ENCODE measurements around the gene STARD10. TPM values are rescaled to one million over a fixed set of nuclear protein-coding genes. Genes with fewer than 3 reads are reported as not detected.
A peak's percentile ranks its signal among the peaks of the same experiment; 100 is the strongest.

Gene STARD10
- total and polyA plus RNA-seq, 2 of the 8 experiments (the other 6 are each of a cell fraction or from before 2014, with no cell fraction given), result 23.7 to 35.7 TPM

DNA sequence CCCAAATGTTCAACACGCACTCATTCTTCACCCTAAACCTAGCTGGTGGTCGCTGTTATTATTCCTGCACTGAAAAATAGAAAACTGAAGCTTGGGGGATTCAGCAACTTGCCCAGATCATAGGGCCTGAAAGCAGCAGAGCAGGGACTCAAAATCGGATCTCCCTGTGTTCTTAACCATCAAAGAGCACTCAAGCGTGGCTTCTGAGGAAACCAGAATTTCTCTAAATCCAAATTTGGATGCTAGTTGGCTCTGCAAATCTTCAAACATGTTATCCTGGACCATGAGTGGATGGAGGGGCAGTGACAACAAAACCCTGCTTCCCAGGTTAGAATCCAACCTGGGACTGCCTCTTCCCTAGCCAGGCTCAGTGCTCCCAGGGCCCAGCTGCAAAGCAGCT, 30.0 kb downstream of the STARD10 start:
- no peak overlapping the region for H3K4me2 ChIP-seq (ENCODE audit: insufficient read depth in 1 of 2, low read depth in 2 of 2, low read length in 2 of 2)
- no peaks in the 10 kb centered on the region for H3K27me3 ChIP-seq (replicated peaks in 1 of 4; ENCODE audit: control insufficient read depth in 3 of 4, extremely low read depth in 1 of 4, insufficient read depth in 3 of 4, low read length in 3 of 4)
- H3K18ac ChIP-seq (ENCODE audit: extremely low read depth, low read length), result no peak overlapping the region
- no peaks in the 10 kb centered on the region for H3K79me2 ChIP-seq (ENCODE audit: control insufficient read depth in 1 of 2, insufficient read depth in 2 of 2, low read length in 2 of 2)
- no peaks in the 10 kb centered on the region for H3K36me3 ChIP-seq (ENCODE audit: control insufficient read depth in 2 of 4, insufficient read depth in 4 of 4, low read length in 3 of 4)
- no peak overlapping the region for H3K23ac ChIP-seq (ENCODE audit: insufficient read length)
- POLR2A ChIA-PET (ENCODE audit: partially characterized antibody), result interaction anchor here (1.5 to 2.6 kb wide), 2 partner anchors 12 to 23 kb away, joined by 5 to 10 read pairs; no protein-coding TSS in a partner anchor
- H2BK5ac ChIP-seq (ENCODE audit: low read depth, low read length), result no peak overlapping the region
- 92% methylated on average over 4 of the region's 4 CpGs; no CpG with 5 or more reads in 1 of the 2 experiments for WGBS, 2 experiments (ENCODE audit: extremely low coverage in 1 of 2, insufficient coverage in 1 of 2, insufficient read length in 1 of 2, insufficient replicate concordance in 2 of 2, low coverage in 1 of 2, low lambda C conversion rate in 2 of 2, missing lambda C conversion rate in 1 of 2)
- H3K4ac ChIP-seq (replicated peaks; ENCODE audit: insufficient read length, low read depth, low read length), result no peak overlapping the region
- peak overlapping the region in 1 of 4 experiments; percentile 30; a peak in 1 of 7 replicates for H3K9ac ChIP-seq (replicated peaks in 1 of 4; ENCODE audit: extremely low read depth in 1 of 4, low read depth in 3 of 4, low read length in 3 of 4)
- H3K23me2 ChIP-seq (ENCODE audit: low read depth, low read length), result no peaks in the 10 kb centered on the region
- FAIRE-seq (no peak), DNase-seq (ENCODE audit: low read depth in 1 of 2, low spot score in 2 of 2) (no peak)
- no peaks in the 10 kb centered on the region for H3K9me3 ChIP-seq (ENCODE audit: insufficient read depth in 2 of 2, low read depth in 1 of 2, low read length in 1 of 2)
- no peak overlapping the region for H2AK5ac ChIP-seq (ENCODE audit: low read depth, low read length)
- no peak overlapping the region for H3K4me3 ChIP-seq (ENCODE audit: extremely low read depth in 1 of 4, insufficient read depth in 2 of 4, low read depth in 3 of 4, low read length in 4 of 4)
- no peak overlapping the region for H3K27ac ChIP-seq (ENCODE audit: low read depth, low read length)
- CTCF ChIA-PET (ENCODE audit: partially characterized antibody), result interaction anchor here (1.1 to 3.1 kb wide), 5 partner anchors 10 to 422 kb away, joined by 3 to 21 read pairs (median 10); partner anchors contain the start of gene STARD10
- H2BK12ac ChIP-seq (ENCODE audit: low read depth, low read length), result no peak overlapping the region
- H4K5ac ChIP-seq (ENCODE audit: insufficient read length, low read depth, low read length), result no peak overlapping the region
- no peak overlapping the region for H2AFZ ChIP-seq (ENCODE audit: low read length)
- no peak overlapping the region for H2BK120ac ChIP-seq (replicated peaks; ENCODE audit: low read depth, low read length)
- peaks cover 0 to 25% (median 16%) of the 10 kb centered on the region in 4 experiments; a peak in 6 of 7 replicates for H3K4me1 ChIP-seq (replicated peaks in 1 of 4; ENCODE audit: control insufficient read depth in 3 of 4, insufficient read depth in 4 of 4, low read length in 3 of 4)
- H2BK15ac ChIP-seq (ENCODE audit: low read length), result no peak overlapping the region
- no peak overlapping the region for H3K14ac ChIP-seq (ENCODE audit: insufficient read length)
- H4K20me1 ChIP-seq (replicated peaks in 1 of 2; ENCODE audit: control insufficient read depth in 1 of 2, insufficient read depth in 2 of 2, low read length in 2 of 2), result no peaks in the 10 kb centered on the region
- peaks cover 3% of the 10 kb centered on the region for H3K79me1 ChIP-seq (ENCODE audit: low read depth, low read length)
- no peak overlapping the region for H4K8ac ChIP-seq (ENCODE audit: extremely low read depth, insufficient read depth, low read length)
- H2BK20ac ChIP-seq (ENCODE audit: low read length), result peak overlapping the region; percentile 48; the same call in 1 of the 2 replicates
- no peak overlapping the region for H3K56ac ChIP-seq (replicated peaks; ENCODE audit: insufficient read length, low read depth, low read length)
- no peak overlapping the region for H4K91ac ChIP-seq (replicated peaks; ENCODE audit: insufficient read length, low read length)

Data from H1 (cell line).